SW 1271 (cell line): ENCODE measurements around the gene ZNF747.

Source experiments
- DNase-seq, 2 experiments: peaks; one replicate each; lab custom pipeline; 2025; lab: John Stamatoyannopoulos, UW

Gene ZNF747

DNA sequence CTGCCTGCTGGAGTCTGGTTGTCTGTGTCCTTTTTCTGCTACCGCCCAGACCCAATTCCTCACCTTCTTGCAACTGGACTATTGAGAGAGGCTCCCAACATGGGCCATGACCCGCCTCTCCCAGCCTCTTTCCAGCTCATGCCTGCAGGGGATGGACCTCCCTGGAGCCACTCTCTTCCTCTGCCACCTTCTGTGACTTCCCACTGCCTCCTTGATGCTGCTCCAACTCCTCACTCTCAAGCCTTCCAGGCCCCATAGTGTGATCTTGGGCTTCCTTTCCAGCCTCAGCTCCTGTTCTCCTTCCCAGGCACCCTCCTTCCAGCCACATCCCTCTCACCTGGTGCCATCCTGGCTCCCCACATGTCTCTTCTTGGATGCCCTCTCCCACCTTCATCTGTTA lies 19.4 kb downstream of the ZNF747 start:
- DNase-seq: no peak

DNA sequence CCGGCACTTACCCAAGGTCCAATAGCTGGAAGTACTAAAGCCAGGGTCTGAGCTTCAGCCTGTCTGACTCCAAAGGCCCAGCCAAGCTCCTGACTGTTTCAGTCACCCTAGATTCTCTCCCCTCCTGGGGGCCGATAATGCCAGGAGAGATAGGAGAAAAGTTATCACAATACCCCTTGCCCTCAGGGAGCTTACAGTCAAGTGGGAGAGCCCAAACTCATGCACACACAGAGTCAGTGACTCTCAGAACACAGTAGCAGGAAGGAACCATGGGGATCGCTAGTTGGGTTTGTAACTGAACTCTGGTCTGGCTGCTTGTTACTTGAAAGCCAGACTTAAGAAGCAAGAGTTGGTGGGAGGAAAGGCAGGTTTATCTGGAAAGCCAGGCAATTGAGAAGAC lies 23.1 kb downstream of the ZNF747 start:
- no peak for DNase-seq

DNA sequence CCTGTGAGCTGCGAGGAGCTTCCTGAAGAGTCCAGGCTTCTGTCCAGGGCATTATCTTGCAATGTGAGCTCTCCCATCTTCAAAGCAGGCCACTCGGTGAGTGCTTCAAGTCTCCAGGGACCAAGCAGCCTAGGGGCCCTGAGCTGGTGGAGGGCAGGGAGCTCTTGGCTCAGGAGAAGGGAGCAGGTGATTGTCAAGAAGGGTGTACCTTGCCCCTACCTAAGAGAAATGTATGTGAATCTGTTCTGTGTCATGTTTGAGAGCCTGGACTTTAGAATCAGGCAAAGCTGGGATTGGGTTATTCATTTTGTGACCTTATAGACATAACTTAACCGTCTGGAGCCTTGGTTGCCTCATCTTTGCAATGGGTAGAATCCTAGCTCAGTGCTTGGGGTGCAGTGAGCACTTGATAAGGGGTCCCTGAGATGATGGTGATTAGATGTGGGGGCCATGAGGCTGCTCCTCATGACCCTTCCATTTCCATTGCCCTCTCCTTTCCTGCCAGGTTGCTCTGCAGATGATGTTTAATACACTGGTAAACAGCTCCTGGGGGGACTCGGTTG lies 24.2 kb downstream of the ZNF747 start:
- no peak for DNase-seq

DNA sequence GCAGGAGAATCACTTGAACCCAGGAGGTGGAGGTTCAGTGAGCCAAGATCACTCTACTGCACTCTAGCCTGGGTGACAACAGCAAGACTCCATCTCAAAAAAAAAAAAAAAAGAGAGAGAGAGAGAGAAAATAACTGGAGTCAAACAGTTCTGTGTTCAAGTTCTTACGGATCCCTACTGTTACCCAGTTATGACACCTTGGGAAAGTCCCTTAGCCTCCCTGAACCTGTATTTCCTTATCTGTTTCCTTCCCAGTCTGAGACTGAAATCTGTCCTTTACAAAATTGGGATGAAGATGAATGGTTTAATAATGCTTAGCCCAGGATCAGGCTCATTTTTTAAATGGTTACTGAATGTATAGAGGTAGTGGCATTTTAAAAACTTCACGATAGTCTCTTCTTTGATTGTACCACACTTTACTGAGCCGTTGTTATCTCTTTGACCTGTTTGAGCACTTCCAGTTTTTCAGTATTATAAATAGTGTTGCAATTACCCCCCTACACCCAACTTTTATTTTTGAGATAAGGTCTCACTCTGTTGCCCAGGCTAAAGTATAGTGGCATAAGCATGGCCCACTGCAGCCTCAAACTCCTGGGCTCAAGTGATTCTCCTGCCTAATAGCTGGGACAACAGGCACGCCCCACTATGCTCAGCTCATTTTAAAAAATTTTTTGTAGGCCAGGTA lies 25.4 kb downstream of the ZNF747 start:
- no peak for DNase-seq

DNA sequence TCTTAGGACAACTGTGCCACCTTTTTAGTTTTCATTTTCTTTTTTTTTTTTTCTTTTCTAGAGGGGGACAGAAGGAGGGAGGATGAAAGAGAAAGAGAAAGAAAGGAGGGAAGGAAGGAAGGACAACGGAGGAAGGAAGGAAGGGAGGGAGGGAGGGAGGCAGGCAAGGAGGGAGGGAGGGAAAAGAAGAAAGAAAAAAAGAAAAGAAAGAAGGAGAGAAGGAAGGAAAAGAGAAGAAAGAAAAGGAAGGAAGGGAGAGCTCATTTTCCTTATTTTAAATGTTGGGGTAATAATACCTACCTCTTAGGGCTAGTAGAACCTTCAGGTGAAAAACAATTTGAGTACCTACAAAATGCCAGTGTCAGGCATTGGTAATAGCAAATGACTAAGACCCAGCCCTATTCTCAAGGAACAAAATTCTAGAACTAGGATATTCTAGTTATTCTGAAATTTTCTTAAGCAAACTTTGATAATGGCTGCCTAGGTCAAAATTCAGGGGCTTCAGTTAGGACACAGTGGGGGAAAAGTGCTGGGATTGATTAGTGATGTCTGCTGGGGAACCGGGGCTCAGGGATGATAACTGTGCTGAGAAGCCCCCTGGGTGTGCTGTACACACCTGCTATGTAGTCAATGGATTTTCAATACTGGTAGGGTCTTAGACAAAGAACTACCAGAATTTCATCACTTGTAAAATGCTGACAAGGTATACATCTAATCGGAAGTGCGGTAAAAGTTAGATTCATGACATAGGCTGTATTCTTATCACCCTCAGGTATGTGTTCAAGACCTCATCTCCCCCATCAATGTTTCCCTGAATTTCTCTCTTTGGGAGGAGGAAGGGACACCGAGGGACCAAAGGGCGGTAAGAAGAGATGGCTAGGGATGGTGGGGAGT lies 31.0 kb downstream of the ZNF747 start:
- no peak for DNase-seq

DNA sequence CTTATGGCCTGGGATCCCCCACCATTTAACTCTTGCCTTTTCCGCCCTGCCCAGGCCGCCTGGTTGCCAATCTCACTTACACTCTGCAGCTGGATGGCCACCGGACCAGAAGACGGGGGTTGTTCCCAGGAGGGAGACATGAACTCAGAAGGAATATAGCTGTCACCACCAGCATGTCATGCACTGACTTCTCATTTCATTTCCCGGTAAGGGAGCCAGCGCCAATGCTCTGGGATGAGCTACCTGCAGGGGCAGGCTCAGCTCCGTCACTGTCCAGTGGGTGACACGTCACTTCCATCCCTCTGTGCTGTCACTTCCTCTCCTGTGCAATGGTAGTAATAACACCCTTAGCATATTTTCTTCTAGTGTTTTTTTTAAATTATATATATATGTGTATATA lies 35.4 kb downstream of the ZNF747 start:
- DNase-seq: no peak

DNA sequence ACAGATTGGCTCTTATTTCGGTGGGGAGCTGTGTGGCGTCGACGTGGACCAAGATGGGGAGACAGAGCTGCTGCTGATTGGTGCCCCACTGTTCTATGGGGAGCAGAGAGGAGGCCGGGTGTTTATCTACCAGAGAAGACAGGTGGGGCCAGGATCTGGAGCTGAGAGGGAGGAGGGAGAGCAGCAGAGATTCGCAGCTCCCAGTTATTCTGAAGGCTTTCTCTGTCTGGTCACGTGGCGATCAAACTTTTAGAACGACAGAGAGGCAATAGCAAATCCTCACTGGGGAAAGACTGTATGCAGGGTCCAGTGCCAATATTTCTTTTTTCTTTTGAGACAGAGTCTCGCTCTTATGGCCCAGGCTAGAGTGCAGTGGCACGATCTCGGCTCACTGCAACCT lies 39.9 kb downstream of the ZNF747 start:
- DNase-seq: no peak

DNA sequence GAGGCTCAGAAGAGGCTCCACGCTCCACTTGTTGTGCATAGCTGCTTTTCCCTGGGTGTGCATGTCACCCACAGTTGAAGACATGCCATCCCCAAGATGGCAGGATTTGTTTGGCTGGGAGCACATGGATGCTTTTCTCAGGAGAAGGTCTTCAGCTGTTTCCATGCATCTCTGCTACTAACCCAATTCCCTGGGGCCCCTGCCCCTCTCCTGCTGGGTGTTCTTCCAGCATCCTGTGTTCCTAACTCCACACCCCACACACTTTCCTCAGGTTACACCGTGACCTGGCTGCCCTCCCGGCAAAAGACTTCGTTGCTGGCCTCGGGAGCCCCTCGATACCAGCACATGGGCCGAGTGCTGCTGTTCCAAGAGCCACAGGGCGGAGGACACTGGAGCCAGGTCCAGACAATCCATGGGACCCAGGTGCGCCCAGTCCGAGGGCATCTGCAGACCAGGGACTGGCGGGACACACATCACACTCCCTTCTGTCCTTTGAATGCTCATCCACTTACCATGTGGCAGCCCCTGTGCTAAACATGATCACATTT lies 40.6 kb downstream of the ZNF747 start:
- DNase-seq: no peak

DNA sequence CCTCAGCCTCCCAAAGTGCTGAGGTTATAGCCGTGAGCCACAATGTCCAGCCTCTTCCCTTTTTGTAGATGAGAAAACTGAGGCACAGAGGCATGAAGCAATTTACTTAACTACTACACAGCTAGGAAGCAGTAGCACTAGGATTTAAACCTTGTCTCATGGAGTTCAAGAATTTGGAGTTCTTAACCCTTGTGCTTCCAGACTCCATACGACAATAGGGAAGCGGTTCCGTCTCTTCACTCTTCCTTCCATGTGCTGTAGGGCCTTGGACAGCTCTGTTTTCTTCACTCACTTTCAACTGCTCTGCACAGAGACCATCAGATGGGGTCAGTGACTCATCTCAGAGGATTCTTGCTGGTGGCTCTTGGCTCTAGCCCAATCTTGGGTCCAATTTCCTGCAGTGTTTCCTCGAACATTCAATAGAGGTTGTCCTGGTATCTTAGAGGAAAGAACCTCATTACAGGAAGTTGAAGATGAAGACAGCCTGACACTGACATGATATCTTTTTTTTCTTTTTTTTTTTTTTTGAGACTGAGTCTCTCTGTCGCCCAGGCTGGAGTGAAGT lies 42.8 kb downstream of the ZNF747 start:
- DNase-seq: peak; percentile 58 to 85

DNA sequence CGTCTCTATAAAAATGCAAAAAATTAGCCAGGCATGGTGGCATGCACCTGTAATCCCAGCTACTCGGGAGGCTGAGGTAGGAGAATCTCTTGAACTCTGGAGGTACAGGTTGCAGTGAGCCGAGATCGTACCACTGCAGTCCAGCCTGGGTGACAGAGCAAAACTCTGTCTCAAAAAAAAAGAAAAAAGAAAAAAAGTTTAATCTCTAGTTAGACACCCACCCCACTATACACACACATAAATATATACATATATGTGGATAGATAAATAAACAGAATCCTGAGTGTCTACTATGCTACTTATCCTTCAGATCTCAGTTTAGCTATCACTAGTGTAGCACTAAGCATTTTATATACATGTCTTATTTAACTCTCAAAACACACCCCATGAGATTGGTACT lies 43.4 kb downstream of the ZNF747 start:
- DNase-seq: no peak

DNA sequence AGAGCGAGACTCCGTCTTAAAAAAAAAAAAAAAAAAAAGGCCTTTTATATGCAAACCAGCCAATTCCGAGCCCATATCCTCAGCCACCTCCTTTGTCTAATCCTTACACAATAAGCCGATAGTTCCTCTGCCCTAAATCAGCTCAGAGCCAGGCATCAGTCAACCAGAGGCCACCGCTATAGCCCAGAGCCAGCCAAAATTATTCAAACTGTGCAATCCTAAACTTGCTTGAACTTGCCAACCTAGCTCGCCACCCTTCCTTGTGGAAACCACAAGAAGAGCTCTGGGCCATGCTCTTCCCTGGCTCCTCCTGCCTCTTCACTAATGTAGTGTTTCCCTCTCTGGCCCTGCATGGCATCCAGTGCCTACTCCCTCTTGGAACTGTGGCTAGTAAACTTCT lies 44.4 kb downstream of the ZNF747 start:
- no peak for DNase-seq

DNA sequence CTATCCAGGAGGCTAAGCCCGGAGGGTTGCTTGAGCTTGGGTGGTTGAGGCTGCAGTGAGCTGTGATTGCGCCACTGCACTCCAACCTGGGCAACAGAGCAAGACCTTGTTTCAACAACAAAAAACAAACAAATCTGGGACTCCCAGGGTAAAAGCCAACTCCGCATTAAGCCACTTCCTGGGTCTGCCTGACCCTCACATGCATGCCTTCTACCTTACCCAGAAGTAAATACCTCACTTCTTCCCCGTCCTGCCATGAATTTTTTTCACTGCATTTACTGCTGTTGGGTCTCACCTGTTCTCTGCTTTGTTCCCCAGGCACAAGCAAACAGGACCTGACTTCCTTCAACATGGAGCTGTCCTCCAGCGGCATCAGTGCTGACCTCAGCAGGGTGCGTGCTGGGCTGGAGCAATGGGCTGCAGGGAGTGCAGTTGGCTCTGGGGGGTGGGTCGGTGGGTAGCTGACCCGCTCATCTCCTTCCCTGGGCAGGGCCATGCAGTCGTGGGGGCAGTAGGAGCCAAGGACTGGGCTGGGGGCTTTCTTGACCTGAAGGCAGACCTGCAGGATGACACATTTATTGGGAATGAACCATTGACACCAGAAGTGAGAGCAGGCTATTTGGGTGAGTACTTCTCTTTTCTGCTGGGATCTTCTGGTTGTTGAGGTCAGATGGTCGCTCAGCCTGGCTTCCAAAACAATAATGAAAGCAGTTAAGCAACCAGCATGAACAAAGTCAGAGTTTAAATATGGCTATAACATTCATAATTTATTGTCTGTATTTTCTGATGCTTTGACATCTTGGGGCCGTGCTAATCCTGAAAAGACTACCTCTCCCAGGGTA lies 45.7 kb downstream of the ZNF747 start:
- DNase-seq: no peak

DNA sequence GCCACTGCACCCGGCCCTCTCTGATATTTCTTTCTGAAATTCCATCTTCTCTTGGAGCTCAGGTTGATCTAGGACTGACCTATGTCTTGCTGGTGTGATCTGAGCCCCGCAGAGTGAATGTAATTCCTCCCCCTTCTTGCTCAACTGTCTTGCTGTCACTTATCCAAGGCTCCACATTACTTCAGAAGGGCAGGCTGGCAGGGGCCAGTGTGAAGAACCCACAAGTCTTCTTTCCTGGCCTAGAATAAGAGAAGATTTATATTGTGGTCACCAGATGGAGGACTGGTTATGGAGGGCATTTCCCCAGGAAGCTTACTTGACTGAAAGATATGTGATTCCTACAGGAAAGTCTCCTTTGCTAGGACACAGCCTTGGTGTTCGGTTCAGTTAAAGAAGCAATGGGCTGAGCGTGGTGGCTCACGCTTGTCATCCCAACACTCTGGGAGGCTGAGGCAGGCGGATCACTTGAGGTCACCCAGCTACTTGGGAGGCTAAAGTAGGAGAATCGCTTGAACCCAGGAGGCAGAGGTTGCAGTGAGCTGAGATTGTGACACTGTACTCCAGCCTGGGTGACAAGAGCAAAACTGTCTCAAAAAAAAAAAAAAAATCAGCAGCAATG lies 48.7 kb downstream of the ZNF747 start:
- DNase-seq: no peak

DNA sequence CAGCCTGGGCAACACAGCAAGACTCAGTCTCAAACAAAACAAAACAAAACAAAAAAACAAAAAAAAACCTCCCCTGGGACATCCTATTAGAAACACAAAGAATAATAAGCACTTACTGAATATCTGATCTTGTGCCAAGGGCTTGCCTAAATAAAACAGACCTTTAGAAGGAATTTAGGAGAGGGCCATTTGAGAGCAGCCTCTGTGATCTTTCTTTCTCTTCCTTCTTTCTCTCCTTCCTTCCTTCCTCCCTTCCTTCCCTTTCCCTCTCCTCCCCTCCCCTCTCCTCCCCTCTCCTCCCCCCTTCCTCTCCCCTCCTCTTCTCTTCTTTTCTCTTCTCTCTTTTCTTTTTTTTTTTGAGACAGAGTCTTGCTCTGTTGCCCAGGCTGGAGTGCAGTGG lies 49.8 kb downstream of the ZNF747 start:
- DNase-seq: no peak

DNA sequence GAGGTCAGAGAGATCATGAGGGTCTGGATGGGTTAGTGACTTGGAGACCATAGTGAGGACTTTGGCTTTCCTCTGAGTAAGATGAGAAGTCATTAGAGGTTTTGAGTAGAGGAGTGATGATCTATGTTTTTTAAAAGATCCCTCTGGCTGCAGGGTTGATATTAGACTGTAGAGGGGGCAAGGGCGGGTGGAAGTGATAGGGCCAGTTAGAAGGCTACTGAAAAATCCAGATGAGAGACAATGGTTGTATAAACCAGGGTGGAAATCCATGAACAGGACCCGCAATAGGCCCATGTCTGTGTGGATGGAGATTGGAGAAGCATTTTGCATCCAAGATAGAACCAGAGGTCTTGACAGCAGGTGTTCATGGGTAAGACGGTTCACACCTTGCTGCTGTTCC lies 52.3 kb downstream of the ZNF747 start:
- no peak for DNase-seq

DNA sequence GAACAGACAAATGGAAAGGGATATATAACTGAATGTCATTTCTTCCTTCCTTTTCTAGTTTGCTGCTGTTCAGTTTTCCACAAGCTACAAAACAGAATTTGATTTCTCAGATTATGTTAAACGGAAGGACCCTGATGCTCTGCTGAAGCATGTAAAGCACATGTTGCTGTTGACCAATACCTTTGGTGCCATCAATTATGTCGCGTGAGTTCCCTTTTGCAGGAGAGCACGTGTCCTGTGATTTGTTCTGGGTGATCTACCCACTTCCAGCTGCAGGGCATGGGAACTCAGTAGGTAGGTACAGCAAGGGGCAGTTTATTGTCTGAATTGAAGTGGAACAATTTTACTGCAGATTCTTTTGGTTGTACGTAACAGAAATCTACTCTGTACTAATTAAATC lies 53.3 kb downstream of the ZNF747 start:
- no peak for DNase-seq
